Neuronal stem cell (in vitro differentiated cells): ENCODE measurements around the gene ACOT9.
A peak's percentile ranks its signal among the peaks of the same experiment; 100 is the strongest.
"Not testable (repeated sequence)": the region's sequence is repeated elsewhere in the genome, so short reads cannot be mapped to it uniquely, and the experiment has no call there.

ENCODE experiments used
- DNase-seq: peaks from one replicate; pipeline ENCODE4 v3.0.0-alpha.2; 2013; ENCODE audit warnings: low spot score
- H2AFZ ChIP-seq: one replicate; pipeline ENCODE4 v1.6.1; 2013; ENCODE audit warnings: mild to moderate bottlenecking, low read length, inconsistent platforms
- H2AK5ac ChIP-seq: 2 replicates; pipeline ENCODE4 v1.6.1; 2013; ENCODE audit warnings: low read depth, mild to moderate bottlenecking, inconsistent platforms, low read length, moderate library complexity, mixed read lengths
- H2BK120ac ChIP-seq: 2 replicates; pipeline ENCODE4 v1.6.1; 2013; ENCODE audit warnings: low read depth, mild to moderate bottlenecking, inconsistent platforms, low read length, moderate library complexity, mixed read lengths
- H2BK12ac ChIP-seq: one replicate; pipeline ENCODE4 v1.6.1; 2013; ENCODE audit warnings: low read length, inconsistent platforms
- H2BK15ac ChIP-seq: 2 replicates; pipeline ENCODE4 v1.6.1; 2013; ENCODE audit warnings: mild to moderate bottlenecking, low read length, inconsistent platforms, mixed read lengths
- H2BK5ac ChIP-seq: one replicate; pipeline ENCODE4 v1.6.1; 2013; ENCODE audit warnings: inconsistent platforms, mild to moderate bottlenecking, low read length, moderate library complexity
- H3K14ac ChIP-seq: one replicate; pipeline ENCODE4 v1.6.1; 2013; ENCODE audit warnings: low read length, inconsistent platforms
- H3K18ac ChIP-seq: 2 replicates; pipeline ENCODE4 v1.6.1; 2013; ENCODE audit warnings: low read length, inconsistent platforms
- H3K23ac ChIP-seq: 2 replicates; pipeline ENCODE4 v1.6.1; 2013; ENCODE audit warnings: low read depth, mild to moderate bottlenecking, mixed read lengths, low read length, inconsistent platforms; ENCODE audit not compliant: poor library complexity
- H3K27ac ChIP-seq: replicated peaks from 3 replicates; pipeline ENCODE4 v1.5.1; 2013; ENCODE audit warnings: low read length, inconsistent platforms
- H3K27me3 ChIP-seq, 3 experiments: 2 replicates each; pipeline ENCODE4 v1.6.1; 2013; ENCODE audit warnings: low read length in 3 of 3, mild to moderate bottlenecking in 2 of 3, inconsistent platforms in 1 of 3, low read depth in 1 of 3, mixed read lengths in 1 of 3, moderate library complexity in 1 of 3; ENCODE audit not compliant: control insufficient read depth in 3 of 3, insufficient read depth in 3 of 3
- H3K36me3 ChIP-seq, 2 donors: replicated peaks in 1 of 2; 2 replicates each; pipeline ENCODE4 v1.6.1; 2013; ENCODE audit warnings: low read length in 2 of 2; ENCODE audit not compliant: control insufficient read depth in 2 of 2, insufficient read depth in 2 of 2
- H3K4ac ChIP-seq: 2 replicates; pipeline ENCODE4 v1.6.1; 2013; ENCODE audit warnings: inconsistent platforms, mild to moderate bottlenecking, low read length, moderate library complexity
- H3K4me1 ChIP-seq, 2 donors: 1 replicate in 1 of 2; 2 replicates in 1 of 2; pipeline ENCODE4 v1.6.1; 2013; ENCODE audit warnings: low read length in 2 of 2, low read depth in 1 of 2; ENCODE audit not compliant: control insufficient read depth in 2 of 2, insufficient read depth in 1 of 2
- H3K4me2 ChIP-seq: one replicate; pipeline ENCODE4 v1.6.1; 2013; ENCODE audit warnings: mild to moderate bottlenecking, low read length, inconsistent platforms; ENCODE audit not compliant: insufficient read depth, poor library complexity, severe bottlenecking
- H3K4me3 ChIP-seq, 2 donors: 2 replicates each; pipeline ENCODE4 v1.5.1; 2013; ENCODE audit warnings: low read length in 2 of 2, mild to moderate bottlenecking in 2 of 2, inconsistent platforms in 1 of 2, moderate library complexity in 1 of 2
- H3K79me1 ChIP-seq: one replicate; pipeline ENCODE4 v1.6.1; 2013; ENCODE audit warnings: low read depth, mild to moderate bottlenecking, inconsistent platforms, low read length, moderate library complexity
- H3K9ac ChIP-seq: one replicate; pipeline ENCODE4 v1.6.1; 2013; ENCODE audit warnings: mild to moderate bottlenecking, low read depth, low read length, inconsistent platforms; ENCODE audit not compliant: poor library complexity
- H3K9me3 ChIP-seq, 2 donors: replicated peaks in 1 of 2; 2 replicates each; pipeline versions ENCODE3 to v1.6.1; 2013; ENCODE audit warnings: low read length in 2 of 2, mild to moderate bottlenecking in 2 of 2, inconsistent platforms in 1 of 2, low read depth in 1 of 2, mixed read lengths in 1 of 2, moderate library complexity in 1 of 2; ENCODE audit not compliant: control insufficient read depth in 2 of 2, insufficient read depth in 1 of 2
- H4K8ac ChIP-seq: one replicate; pipeline ENCODE4 v1.6.1; 2013; ENCODE audit warnings: low read depth, mild to moderate bottlenecking, inconsistent platforms, low read length, moderate library complexity
- H4K91ac ChIP-seq: one replicate; pipeline ENCODE4 v1.6.1; 2013; ENCODE audit warnings: low read length, low read depth, mild to moderate bottlenecking, inconsistent platforms; ENCODE audit not compliant: poor library complexity
- WGBS, 2 donors: extraction: QIAGEN DNeasy Blood & Tissue Kit; methylation state at CpG; one replicate each; pipeline ENCODE4 v1.1.7; 2013; ENCODE audit warnings: missing lambda C conversion rate in 2 of 2, mixed read lengths in 1 of 2; ENCODE audit not compliant: insufficient read length in 2 of 2, insufficient replicate concordance in 1 of 2; ENCODE audit errors: extremely low coverage in 2 of 2; 5-methylcytosine and 5-hydroxymethylcytosine counted together

Gene ACOT9

GRCh38 chrX:23749129-23749528, 6.1 kb upstream of the ACOT9 start:
- no CpG with 5 or more reads among the region's 4 CpGs for WGBS, 2 donors
- DNase-seq: no peak
- H3K36me3 ChIP-seq: no peaks in the 10 kb centered on the region
- H3K79me1 ChIP-seq: no peaks in the 10 kb centered on the region
- H3K4me2 ChIP-seq: no peak overlapping the region
- H3K9ac ChIP-seq: no peak overlapping the region
- no peak overlapping the region for H3K14ac ChIP-seq
- H2AFZ ChIP-seq: no peak overlapping the region
- H4K91ac ChIP-seq: no peak overlapping the region
- H3K4ac ChIP-seq: no peak overlapping the region
- H3K4me3 ChIP-seq: no peak overlapping the region
- H3K4me1 ChIP-seq: no peaks in the 10 kb centered on the region
- H3K27me3 ChIP-seq: no peaks in the 10 kb centered on the region
- H2BK15ac ChIP-seq: no peak overlapping the region
- H2BK12ac ChIP-seq: no peak overlapping the region
- no peak overlapping the region for H2BK120ac ChIP-seq
- H2AK5ac ChIP-seq: no peak overlapping the region
- H4K8ac ChIP-seq: no peak overlapping the region
- H3K23ac ChIP-seq: no peak overlapping the region
- H3K18ac ChIP-seq: no peak overlapping the region
- no peaks in the 10 kb centered on the region for H3K9me3 ChIP-seq
- H3K27ac ChIP-seq: no peak overlapping the region
- no peak overlapping the region for H2BK5ac ChIP-seq

DNA sequence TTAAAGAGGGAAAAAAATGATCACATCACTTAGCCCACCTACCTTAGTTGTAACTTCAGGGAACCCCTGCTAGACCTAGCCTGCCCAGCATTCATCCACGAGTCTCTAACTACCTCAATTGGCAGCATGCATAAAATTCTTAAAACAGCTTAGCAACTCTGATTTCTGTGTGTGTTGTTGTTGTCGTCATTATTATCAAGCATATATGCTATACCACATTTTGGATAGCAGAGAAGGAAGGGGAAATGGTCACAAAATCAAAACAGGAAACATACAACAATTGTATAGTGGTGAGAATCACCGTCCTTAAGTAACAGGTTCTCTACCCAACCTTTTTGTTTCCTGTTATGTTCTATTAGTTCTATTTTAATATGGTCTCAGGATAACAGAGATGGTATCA, 2.7 kb upstream of the ACOT9 start:
- DNase-seq: no peak
- Histone ChIP-seq H4K91ac (no peak overlapping the region), H3K9me3 (no peaks in the 10 kb centered on the region), H2AFZ (no peak overlapping the region), H3K23ac (no peak overlapping the region), H4K8ac (no peak overlapping the region), H2BK15ac (no peak overlapping the region), H3K4ac (no peak overlapping the region), H2AK5ac (no peak overlapping the region), H2BK120ac (no peak overlapping the region), H3K27ac (no peak overlapping the region), H3K4me3 (no peak overlapping the region), H3K14ac (no peak overlapping the region), H3K18ac (no peak overlapping the region), H3K79me1 (no peaks in the 10 kb centered on the region), H3K4me1 (no peaks in the 10 kb centered on the region), H2BK12ac (no peak overlapping the region), H3K36me3 (no peaks in the 10 kb centered on the region), H3K4me2 (no peak overlapping the region), H3K27me3 (no peaks in the 10 kb centered on the region), H2BK5ac (no peak overlapping the region), H3K9ac (no peak overlapping the region)
- no CpG with 5 or more reads among the region's 3 CpGs for WGBS, 2 donors

GRCh38 chrX:23743623-23743971, 521 bp upstream of the ACOT9 start:
- H3K27ac ChIP-seq, H3K4me1 ChIP-seq, H3K14ac ChIP-seq: not testable (repeated sequence)

DNA sequence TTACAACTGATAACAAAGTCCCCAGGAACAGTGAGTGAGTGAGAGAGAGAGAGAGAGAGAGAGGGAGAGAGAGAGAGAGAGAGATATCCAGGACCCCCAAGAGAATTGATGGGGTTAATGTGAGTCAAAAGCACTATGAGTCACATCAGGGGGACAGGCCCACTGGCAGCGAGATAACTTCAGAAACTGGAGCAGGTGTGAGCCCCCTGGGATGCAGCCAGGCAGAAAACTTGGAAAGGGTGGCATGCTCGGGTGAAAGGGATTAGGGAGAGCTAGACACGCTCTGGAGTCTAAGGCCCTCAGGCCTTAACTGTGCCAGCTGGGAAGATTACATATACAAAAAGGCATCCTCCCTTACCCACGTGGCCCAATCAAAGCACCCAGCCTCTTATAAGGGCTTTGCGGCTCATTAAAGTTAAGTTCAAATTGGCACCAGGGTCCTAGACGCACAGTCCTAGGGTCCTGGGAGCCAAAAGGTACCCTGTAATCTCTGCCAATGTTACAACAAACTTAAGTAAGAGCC, 841 bp downstream of the ACOT9 start:
- H3K79me1 ChIP-seq: no peaks in the 10 kb centered on the region
- H3K9me3 ChIP-seq: no peaks in the 10 kb centered on the region
- H3K27me3 ChIP-seq: no peaks in the 10 kb centered on the region
- peak overlapping the region; percentile 89 for H2AFZ ChIP-seq
- no peak overlapping the region for H3K9ac ChIP-seq
- no peak overlapping the region for H4K91ac ChIP-seq
- no peak overlapping the region for H2BK15ac ChIP-seq
- no peak for DNase-seq
- no peak overlapping the region for H3K14ac ChIP-seq
- no peak overlapping the region for H2BK5ac ChIP-seq
- no peak overlapping the region for H3K4ac ChIP-seq
- no peak overlapping the region for H4K8ac ChIP-seq
- WGBS, 2 donors: no CpG with 5 or more reads among the region's 6 CpGs
- peak overlapping the region; percentile 54 for H3K4me2 ChIP-seq
- H3K27ac ChIP-seq: no peak overlapping the region
- peak overlapping the region; percentile 61 to 95 for H3K4me3 ChIP-seq
- no peak overlapping the region for H3K23ac ChIP-seq
- H2BK120ac ChIP-seq: no peak overlapping the region
- no peak overlapping the region for H3K18ac ChIP-seq
- H2BK12ac ChIP-seq: no peak overlapping the region
- no peaks in the 10 kb centered on the region for H3K4me1 ChIP-seq
- no peak overlapping the region for H2AK5ac ChIP-seq
- no peaks in the 10 kb centered on the region for H3K36me3 ChIP-seq

More at GRCh38 chrX:23743623-23743971, 521 bp upstream of the ACOT9 start:
- not testable (repeated sequence) for H3K27me3 ChIP-seq, H3K23ac ChIP-seq, DNase-seq, H4K91ac ChIP-seq, H3K79me1 ChIP-seq, H2BK12ac ChIP-seq, H3K4ac ChIP-seq, H3K9ac ChIP-seq, H3K36me3 ChIP-seq, H3K18ac ChIP-seq, H2BK120ac ChIP-seq, H2BK15ac ChIP-seq, H2AK5ac ChIP-seq, H3K9me3 ChIP-seq, H2BK5ac ChIP-seq, H4K8ac ChIP-seq
- Histone ChIP-seq H3K4me3 (peak overlapping the region; percentile 50 to 61), H3K4me2 (peak overlapping the region; percentile 25), H2AFZ (peak overlapping the region; percentile 89)
- WGBS, 2 donors: no CpG with 5 or more reads among the region's 14 CpGs
